A549 (cell line): ENCODE results near the gene ZNF750.

ENCODE experiments used
- CHD2 ChIP-seq: fragments of 150-350 bp; IDR thresholded peaks from 2 replicates; pipeline ENCODE4 v1.6.1; 2014; ENCODE audit warnings: low read length; ENCODE audit not compliant: partially characterized antibody
- CTCF ChIP-seq: fragments of >200 bp; sonication (Bioruptor Twin); formaldehyde crosslinking; IDR thresholded peaks from 3 replicates; pipeline ENCODE4 v1.5.1; 2016
- EP300 ChIP-seq, 2 experiments: fragments of >200 bp; sonication (Bioruptor Twin); formaldehyde crosslinking; IDR thresholded peaks; 2 replicates in 1 of 2; 3 replicates in 1 of 2; pipeline ENCODE4 v1.6.1; 2016 to 2017
- HDAC2 ChIP-seq: fragments of 200-600 bp; sonication (generic); IDR thresholded peaks from 2 replicates; pipeline ENCODE4 v1.6.1; 2016
- MAX ChIP-seq: IDR thresholded peaks from 2 replicates; pipeline ENCODE4 v1.6.1; 2012
- MYC ChIP-seq: IDR thresholded peaks from 2 replicates; pipeline ENCODE4 v1.6.1; 2012; ENCODE audit warnings: mild to moderate bottlenecking, inconsistent platforms, low read length, improper control_type of control experiment, borderline replicate concordance
- NFE2L2 ChIP-seq: fragments of 150-350 bp; conservative IDR thresholded peaks from 2 replicates; pipeline ENCODE4 v1.6.1; 2014; ENCODE audit warnings: low read length
- POLR2A ChIP-seq: IDR thresholded peaks from 2 replicates; pipeline ENCODE4 v1.6.1; 2012; ENCODE audit warnings: mild to moderate bottlenecking, low read length
- POLR2AphosphoS2 ChIP-seq: conservative IDR thresholded peaks from 2 replicates; pipeline ENCODE4 v1.6.1; 2012; ENCODE audit warnings: low read length, improper control_type of control experiment, inconsistent platforms
- RAD21 ChIP-seq, 2 experiments: fragments of >200 bp in 1 of 2; sonication (Bioruptor Twin) in 1 of 2; formaldehyde crosslinking in 1 of 2; IDR thresholded peaks in 1 of 2; conservative IDR thresholded peaks in 1 of 2; 2 replicates in 1 of 2; 3 replicates in 1 of 2; pipeline ENCODE4 v1.6.1; 2012 to 2018; ENCODE audit warnings: inconsistent platforms in 1 of 2
- SMC3 ChIP-seq: fragments of >200 bp; sonication (Bioruptor Twin); formaldehyde crosslinking; IDR thresholded peaks from 3 replicates; pipeline ENCODE4 v1.6.1; 2018; ENCODE audit warnings: inconsistent platforms
- USF2 ChIP-seq: fragments of 450-650 bp; IDR thresholded peaks from 2 replicates; pipeline ENCODE4 v1.6.1; 2014; ENCODE audit warnings: antibody characterized with exemption

- TF ChIP-seq MYC (no peak), POLR2A (no peak), USF2 (no peak), NFE2L2 (no peak), CTCF (no peak), HDAC2 (no peak), CHD2 (no peak), EP300 (IDR thresholded peaks at IDR 0.05) (no peak), POLR2AphosphoS2 (no peak), MAX (no peak), RAD21 (conservative IDR thresholded peaks at IDR 0.05 in 1 of 2, IDR thresholded peaks at IDR 0.05 in 1 of 2) (no peak), SMC3 (no peak)
Observed at GRCh38 chr17:82869536-82869935, 29.7 kb upstream of the ZNF750 start.
